T follicular helper cell (primary cell): ENCODE measurements around the gene IRF2BP2.
"Not testable (repeated sequence)": the region's sequence is repeated elsewhere in the genome, so short reads cannot be mapped to it uniquely, and the experiment has no call there.

Experiments
- DNase-seq: peaks from one replicate; pipeline ENCODE4 v3.0.0-alpha.2; 2020; ENCODE audit warnings: low read depth
- total RNA-seq, 2 experiments: gene quantifications; one replicate each; lab custom pipeline; 2026; lab: John Stamatoyannopoulos, UW

The IRF2BP2 gene
- total RNA-seq, result 156 to 270 reads per million in 2 experiments

DNA sequence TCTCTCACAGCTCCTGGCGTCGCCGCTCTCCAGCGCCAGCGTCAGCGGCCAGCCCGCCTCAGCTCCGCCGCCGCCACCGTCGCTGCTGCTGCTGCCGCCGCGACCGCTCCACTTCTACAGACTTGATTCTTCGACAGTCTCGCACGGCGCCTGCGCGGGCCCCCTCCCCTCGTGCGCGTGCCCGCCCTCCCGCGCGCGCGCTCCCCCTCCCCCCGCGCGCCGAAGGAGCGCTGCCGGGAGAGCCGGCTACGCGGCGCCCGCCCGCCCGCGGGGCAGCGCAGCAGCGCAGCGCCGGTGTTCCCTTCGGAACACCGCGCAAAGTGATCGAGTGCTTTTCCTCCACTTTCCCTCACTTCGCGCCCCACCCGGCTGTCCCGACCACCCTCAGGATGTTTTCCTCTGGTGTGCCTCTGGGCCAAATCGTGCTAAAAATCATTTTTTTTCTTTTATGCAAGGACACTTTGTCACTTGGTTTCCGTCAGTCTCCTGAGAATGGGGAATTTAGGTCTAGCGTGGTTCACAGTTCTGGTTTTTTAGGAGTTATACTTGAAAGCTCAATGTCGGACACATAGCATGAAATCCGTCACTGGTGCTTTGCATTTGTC is at the start of gene IRF2BP2:
IRF2BP2 (minus strand) TSS at position 118 of the 605 bp plus-strand sequence. CDS start 684 bp downstream, outside the sequence.
- peak; percentile 75 for DNase-seq

DNA sequence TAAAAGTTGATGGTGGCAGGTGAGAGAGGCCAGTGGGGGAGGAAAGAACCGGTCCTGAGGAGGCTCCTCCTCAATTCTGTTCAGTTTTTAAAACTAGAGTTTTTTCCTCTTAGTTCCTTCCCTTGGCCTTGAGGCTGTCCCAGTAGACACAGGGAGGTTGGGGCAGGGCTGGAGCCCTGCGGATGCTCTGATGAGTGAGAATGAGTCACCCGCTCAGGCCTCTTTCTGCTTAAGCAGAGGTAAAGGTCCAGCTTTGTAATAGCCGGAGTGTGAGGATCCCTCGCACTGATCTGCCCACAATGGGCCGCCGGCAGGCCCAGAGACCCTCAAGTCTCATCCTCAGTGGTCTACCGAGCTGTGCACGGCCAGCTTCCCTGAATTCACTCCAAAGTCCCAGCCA is 49.6 kb upstream of the IRF2BP2 start:
- DNase-seq, result no peak

DNA sequence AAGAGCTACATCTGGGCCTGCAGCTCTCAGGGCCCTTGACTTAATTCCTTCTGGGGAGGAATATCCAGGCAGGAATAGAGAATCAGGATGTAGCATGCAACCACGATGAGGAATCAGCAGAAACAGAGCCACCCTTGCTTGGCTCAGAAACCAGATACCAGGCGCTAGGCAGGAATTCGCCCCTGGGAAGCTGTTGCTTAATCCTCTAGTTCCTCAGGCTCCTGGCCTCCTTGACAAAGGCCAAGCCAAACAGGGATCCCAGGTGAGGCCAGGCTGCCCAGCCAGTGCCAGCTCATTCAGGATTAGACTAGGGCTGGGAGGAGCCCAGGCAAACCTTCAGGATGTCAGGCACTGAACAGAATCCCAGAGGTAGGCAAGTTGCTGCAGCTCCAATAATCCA is 48.2 kb upstream of the IRF2BP2 start:
- DNase-seq, result no peak

DNA sequence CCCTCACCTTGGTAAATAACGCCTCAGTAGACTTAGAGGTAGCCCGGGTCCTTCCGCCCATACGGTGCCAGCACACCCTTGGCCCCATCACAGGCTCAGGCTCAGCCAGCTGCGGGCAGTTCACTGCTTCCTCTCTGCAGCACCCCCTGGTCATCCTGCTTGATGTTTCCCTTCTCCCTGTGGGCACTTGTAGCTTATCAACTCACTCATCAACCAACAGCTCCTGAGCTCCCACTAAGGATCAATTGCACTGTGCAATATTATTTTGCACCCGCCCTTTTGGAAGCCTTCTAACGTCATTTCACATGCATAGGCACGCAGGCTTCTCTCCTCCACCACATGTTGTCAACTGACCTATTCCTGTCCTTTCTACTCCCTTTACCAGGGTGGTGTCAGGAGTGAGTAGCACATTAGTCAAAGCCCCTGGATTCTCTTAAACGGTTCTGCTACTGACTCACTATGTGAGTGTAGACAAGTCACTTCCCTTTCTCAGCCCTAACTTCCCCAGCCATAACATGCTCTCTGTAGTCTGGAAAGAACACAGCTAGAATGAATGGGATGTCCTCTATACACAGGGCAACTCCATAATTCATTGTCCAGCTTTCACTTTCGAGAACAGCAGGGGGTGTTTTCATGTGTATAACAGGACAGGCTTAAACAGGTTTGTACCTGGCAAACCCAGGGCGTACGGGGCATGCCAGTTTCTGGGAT is 47.1 kb upstream of the IRF2BP2 start:
- no peak for DNase-seq

DNA sequence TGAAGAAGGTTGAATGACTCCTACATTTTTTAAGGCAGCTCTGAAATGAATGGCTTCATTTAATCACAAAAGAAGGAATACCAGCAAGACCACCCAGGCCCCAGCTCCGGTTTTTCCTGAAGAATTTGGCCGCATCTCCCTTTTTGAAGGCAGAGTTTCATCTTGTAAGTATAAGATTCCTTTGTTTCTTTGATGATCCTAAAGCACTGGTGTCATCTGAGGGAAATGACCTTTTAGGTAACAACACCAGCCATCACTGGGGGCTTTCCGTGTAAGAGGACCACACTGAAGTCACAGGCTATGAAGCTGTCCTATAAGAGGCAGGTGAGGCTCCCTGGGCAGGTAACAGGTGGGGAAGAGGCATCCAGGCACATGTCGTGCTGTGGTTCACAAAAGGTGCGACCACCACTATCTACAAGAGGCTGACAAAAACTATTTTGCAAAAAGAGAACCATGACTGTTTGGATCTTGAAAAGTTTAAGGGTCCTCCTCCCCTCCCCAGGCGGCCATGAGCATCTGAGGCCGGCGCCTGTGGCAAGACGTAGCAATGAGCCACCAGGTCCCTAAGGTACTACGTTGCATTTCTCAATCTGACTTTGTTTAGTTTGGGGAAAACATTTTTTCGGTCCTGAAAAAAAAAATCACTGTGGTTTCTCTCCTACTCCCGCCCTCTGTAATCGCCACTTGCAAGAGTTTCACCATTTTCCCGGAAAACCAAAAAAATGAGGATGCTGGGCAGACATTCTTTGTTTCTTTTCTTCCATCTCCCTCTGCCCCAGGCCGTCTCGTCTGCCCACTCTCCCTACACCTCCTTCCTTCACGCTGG is 46.3 kb upstream of the IRF2BP2 start:
- DNase-seq, result no peak

DNA sequence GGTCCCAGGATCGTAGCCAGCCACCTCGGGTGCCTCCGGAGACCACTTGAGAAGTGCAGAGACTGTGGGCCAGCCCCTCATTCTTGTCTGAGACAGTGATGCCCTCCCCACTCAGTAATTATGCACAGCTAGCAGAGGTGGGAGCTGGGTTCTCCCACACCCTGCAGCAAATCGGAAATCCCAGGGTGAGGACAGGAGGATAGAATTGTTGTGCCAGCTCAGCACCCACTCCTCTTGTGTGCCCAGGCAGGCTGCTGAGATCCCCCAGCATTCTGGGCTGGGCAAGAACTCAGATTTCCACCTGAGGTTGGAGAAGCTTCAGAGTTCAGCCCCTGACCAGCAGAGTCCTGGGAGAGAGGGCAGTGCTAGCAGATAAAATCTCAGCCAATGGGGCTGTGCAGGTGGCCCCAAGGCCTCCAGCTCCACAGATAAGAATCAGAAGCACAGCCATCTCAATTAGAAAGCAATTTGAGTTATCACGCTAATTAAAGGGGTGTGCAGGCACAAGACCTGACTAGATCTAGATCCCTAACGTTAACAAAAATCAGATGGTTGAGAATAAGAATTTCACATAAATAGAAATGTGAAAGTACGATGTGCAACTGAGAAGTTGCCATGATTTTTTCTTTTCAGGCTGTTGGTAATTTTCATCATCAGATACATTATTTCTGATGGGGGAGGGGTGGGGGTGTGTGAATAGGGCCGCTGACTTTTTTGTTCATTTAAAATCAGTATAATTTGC is 45.5 kb upstream of the IRF2BP2 start:
- no peak for DNase-seq

DNA sequence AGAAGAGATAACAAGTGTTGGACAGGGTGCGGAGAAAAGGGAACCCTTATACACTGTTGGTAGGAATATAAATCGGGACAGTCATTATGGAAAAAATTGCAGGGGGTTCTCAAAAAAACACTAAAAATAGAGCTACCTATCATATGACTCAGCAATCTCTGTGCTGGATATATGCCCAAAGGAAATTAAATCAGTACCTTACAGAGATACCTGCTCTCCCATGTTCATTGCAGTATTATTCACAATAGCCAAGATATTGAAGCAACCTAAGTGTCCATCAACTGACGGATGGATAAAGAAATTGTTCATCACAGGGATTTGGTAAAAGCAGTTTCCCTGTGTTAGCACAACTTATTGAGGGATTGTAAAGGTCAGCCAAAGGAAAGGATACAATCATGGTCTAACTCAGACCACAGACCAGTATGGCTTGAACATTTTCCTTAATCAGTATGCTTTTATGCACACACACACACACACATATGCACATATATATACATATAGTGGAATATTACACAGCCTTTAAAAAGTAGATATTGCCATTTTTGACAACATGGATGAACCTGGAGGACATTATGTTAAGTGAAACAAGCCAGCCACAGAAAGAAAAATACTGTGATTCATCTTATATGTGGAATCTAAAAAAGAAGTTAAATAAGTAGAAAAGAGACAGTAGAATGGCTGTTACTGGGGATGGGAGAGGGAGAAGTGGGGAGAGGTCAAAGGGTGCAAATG is 44.2 kb upstream of the IRF2BP2 start:
- DNase-seq, result no peak

DNA sequence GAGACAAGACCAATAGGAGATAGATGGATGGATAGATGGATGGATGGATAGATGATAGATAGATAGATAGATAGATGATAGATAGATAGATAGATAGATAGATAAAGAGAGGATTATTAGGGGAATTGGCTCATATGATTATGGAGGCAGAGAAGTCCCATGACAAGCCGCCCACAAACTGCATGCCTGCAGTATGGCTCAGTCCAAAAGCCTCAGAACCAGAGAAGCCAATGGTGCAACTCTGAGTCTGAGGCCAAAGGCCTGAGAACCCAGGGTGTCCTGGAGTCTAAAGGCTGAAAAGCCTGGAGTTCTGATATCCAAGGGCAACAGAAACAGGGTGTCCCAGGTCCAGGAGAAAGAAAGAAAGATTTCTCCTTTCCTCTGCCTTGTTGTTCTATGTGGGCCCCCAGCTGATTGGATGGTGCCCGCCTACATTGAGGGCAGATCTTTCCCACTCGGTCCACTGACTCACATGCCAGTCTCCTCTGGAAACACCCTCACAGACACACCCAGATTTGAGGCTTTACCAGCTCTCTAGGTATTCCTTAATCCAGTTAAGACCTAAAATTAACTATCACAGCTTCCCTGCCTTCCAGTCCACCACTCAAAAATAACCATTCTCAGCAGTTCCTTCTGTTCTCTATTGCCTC is 39.6 kb upstream of the IRF2BP2 start:
- no peak for DNase-seq

DNA sequence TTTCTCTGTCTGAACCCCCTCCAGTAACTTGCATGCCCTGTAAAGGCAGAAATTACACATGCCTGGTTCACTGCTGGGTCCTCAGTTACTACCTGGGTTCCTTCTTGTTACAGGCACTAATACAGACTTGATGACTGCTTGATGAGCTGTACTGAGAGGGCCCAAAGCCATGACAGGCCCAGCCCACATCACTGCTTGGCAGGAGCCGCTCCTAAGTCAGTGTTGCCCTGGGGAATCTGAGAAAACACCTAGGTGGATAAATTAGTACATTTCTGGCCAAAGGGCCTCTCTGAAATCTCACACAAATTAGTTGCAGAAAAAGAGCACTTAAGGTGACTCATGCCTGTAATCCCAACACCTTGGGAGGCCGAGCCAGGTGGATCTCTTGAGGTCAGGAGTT is 37.8 kb upstream of the IRF2BP2 start:
- DNase-seq, result no peak

DNA sequence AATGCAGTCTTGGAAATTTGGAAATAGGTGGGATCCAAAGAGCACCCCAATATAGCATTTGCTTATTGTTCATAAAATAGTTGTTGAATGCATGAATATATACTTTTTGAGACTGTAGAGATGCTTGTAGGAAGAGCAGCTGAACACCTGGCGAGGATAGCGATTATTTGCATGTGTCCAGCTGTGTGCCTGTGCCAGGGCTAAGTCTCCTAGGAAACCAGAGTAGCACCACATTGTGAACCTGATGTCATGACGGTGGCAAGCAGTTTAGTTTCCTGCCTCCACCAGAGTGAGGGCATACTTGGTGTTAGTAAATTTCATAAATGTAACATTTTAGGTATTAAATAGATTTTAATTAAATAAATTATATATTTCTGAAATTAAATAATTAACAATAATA is 37.3 kb upstream of the IRF2BP2 start:
- no peak for DNase-seq

DNA sequence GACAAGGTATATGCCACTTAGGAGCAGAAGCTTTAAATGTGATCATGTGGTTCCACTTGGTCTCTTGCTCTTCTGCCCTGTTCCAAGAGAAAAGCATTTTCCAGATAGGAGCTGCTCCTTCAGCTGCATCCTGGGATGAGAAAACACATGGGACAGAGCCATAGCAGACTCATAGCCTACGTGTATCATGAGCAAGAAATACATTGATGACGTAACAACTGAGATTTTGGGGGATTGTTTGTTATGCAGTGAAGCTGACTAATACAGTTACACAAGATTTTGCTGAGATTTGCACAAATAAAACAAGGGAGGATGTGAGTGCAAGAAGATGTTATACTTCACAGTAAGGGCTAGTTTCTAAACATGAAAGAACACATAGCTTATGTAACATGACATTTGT is 36.0 kb upstream of the IRF2BP2 start:
- DNase-seq, result no peak

DNA sequence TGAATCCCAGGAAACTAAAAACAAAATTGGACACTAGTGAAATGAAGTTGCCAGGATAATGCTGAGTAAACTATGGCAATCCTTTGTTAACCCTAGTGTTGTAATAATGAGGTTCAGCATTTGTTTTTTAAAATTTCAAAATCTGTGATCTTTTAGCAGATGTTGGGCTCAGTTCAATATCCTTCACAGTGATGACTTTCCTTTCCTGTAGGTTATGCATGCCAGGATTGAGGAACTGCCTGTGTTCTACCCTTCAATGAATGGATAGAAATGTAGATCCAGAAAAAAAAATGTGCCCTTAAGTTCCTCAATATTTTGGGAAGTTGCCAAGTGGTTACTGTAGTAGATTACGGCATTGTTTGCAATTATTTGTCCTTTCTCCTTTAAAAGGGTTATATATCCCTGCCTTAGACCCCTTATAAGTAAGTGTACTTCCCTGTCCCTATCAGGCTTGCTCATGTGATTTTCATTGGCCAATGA is 35.5 kb upstream of the IRF2BP2 start:
- no peak for DNase-seq

DNA sequence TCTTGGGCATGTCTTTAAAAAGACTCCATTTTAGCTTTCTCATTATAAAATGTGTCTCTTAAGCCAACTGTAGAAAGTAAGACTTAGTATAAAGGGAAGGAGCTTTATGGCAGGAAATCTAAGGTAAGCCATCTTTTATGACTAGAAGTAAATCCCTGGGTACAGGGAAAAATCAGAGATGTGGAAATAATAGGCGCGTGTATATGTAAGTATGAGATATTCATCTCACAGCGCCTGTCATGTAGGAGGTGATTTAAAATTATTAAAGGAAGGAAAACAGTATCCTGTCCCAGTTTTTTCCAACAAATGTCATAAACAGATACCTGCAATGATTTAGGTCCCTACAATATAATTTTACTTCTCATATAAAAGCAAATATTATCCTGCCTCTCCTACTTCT is 35.0 kb upstream of the IRF2BP2 start:
- DNase-seq, result no peak

DNA sequence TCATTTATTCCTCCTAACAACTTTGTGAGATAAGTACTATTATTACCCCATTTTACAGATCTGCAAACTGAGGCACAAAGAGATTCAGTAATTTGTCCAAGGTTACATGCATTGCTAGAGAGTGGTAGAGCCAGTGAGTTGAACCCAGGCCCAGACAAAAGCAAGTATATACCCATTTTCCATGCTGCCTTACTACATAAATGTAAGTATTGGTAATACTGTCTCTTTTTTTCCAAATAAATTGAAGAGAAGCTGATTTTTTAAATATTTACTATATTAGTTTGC is 33.8 kb upstream of the IRF2BP2 start:
- DNase-seq, result no peak

DNA sequence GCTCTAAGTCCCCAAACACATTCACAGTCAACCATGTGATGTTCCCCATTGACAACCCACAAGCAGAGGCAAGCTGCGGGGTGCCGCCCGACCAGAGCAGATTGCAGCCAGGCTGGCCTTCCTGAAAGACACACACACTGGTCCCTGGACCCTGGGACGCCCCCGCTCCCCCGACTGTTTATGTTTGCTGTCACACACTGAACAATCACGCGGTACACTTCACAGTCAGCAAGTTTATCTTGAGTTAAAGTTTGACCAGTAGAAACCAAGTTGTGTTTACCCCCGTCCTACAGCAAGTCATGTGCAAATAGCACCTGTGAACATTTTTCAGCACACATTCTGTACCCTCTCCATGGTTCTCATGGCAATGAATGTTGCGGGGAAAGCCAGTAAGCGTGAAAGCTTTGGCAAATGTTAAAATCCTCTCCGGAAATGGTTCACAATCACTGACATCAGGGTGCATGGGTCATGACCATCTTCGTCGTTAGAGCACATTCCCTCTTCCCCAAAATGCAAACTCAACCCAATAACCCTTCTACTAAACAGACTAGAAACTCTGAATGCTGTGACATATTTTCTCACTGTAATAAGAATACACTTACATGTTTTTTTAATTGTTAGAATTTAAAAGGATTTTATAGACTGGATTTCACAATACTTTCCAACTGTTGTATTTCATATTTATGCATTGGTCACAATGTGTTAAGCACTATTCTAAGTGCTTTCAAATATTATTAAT is 33.3 kb upstream of the IRF2BP2 start:
- DNase-seq, result no peak

DNA sequence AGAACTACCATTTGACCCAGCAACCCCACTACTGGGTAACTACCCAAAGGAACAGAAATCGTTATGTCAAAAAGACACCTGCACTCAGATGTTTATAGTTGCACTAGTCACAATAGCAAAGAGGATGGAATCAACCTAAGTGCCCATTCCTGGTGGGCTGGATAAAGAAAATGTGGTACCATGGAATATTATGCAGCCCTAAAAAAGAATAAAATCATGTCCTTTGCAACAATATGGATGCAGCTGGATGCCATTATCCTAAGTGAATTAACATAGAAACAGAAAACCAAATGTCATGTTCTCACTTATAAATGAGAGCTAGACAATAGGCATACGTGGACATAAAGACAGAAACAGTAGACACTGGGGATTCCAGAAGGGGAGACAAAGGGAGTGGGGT is 32.5 kb upstream of the IRF2BP2 start:
- no peak for DNase-seq

DNA sequence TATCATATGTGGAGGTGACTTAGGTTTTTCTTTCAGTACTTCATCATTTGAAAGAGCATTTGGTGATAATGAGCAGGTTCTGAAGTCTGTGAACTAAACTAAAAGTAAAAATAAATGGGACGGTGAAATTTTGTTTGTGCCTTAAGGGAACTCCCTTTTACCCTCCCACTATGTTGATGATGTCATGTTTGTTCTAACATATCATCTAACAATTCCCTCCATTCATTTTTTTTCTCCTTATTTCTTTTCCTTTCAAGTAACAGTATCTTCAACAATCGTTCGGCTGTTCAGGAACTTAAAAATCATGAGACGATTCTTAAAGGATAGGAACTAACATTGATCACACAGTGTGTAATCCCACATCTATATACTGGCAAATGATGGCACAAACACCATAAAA is 30.0 kb upstream of the IRF2BP2 start:
- no peak for DNase-seq

DNA sequence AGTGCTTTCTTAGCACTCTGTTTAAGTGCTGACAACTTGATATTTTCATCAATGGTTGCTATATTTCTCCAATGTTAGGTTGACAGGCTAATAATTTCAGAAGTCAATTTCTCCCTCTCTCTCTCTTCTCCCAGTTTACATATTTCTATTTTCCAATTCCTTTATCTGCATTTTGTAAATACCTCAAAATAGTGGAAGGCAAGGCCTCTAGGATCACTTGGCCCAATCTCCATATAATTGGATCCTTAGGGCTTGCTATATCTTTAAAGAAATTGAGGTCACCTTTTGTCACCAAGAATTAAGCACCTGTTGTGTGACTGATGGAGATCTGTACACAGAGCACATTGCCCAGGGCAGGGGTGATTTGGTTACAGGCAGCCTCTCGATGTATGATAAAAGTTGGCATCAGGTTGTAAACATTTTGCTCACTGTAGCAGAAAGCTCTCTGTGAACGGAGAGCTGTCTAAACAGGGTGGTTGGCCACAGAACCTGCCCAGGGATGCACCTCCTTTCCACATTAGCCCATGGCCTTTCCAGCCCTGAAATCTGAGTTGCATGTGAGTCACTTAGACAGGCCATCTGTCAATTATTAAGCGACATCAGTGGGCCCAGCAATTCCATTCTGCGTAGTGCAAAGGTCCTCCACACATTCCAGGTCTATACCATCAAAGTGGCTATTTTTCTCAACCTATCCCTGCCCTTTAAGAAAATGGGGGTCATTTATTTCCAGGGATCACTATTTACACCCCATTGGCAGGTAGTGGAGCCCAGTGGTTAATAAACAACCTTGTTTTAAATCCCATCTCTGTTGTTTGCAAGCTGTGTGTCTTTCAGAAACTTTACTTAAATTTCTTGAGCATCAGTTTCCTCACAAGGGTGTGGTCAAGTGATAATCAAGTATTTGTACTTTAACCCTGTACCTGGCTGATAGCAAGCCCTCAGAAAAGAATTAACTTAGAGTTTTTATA is 29.1 kb upstream of the IRF2BP2 start:
- DNase-seq, result no peak

DNA sequence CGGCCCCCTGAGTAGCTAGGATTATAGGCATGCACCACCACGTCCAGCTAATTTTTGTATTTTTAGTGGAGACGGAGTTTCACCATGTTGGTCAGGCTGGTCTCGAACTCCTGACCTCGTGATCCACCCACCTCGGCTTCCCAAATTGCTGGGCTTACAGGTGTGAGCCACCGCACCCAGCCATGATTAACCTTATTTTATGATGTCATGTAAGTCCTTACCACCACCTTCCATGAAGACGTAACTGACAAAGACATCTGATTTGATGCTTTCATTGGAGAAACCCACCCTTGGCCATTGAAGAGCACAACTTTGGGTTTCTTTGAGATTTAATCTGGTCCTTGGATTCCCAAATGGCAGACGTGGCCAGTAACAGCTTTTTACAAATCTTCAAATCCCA is 24.9 kb upstream of the IRF2BP2 start:
- not testable (repeated sequence) for DNase-seq
